ENCODE measurements around the gene AFTPH.

AFTPH gene

GRCh38 chr2:64501946-64502345 is 22.2 kb upstream of the AFTPH start:
- Histone ChIP-seq H3K27ac (ENCODE audit: low read depth, low read length) (no peak overlapping the region), H3K36me3 (ENCODE audit: control insufficient read depth, insufficient read depth, low read length) (no peaks in the 10 kb centered on the region), H3K27me3 (ENCODE audit: control insufficient read depth, insufficient read depth, low read length) (no peaks in the 10 kb centered on the region), H3K9ac (ENCODE audit: low read depth, low read length) (no peak overlapping the region), H3K9me3 (ENCODE audit: control insufficient read depth, insufficient read depth, low read length) (no peaks in the 10 kb centered on the region), H3K4me3 (ENCODE audit: low read depth, low read length) (no peak overlapping the region), H3K4me1 (ENCODE audit: control insufficient read depth, insufficient read depth, low read length) (peaks cover 7% of the 10 kb centered on the region; the same call in 1 of the 2 replicates)

- Histone ChIP-seq H3K9ac (ENCODE audit: low read depth, low read length) (no peak overlapping the region), H3K9me3 (ENCODE audit: control insufficient read depth, insufficient read depth, low read length) (no peaks in the 10 kb centered on the region), H3K4me3 (ENCODE audit: low read depth, low read length) (no peak overlapping the region), H3K27me3 (ENCODE audit: control insufficient read depth, insufficient read depth, low read length) (no peaks in the 10 kb centered on the region), H3K36me3 (ENCODE audit: control insufficient read depth, insufficient read depth, low read length) (no peaks in the 10 kb centered on the region), H3K4me1 (ENCODE audit: control insufficient read depth, insufficient read depth, low read length) (peaks cover 7% of the 10 kb centered on the region; the same call in 1 of the 2 replicates), H3K27ac (ENCODE audit: low read depth, low read length) (no peak overlapping the region)
These were observed 21.3 kb upstream of the AFTPH start for GRCh38 chr2:64502860-64503259.

- Histone ChIP-seq H3K9me3 (ENCODE audit: control insufficient read depth, insufficient read depth, low read length) (no peaks in the 10 kb centered on the region), H3K27me3 (ENCODE audit: control insufficient read depth, insufficient read depth, low read length) (no peaks in the 10 kb centered on the region), H3K4me3 (ENCODE audit: low read depth, low read length) (no peak overlapping the region), H3K9ac (ENCODE audit: low read depth, low read length) (no peak overlapping the region), H3K27ac (ENCODE audit: low read depth, low read length) (no peak overlapping the region), H3K36me3 (ENCODE audit: control insufficient read depth, insufficient read depth, low read length) (no peaks in the 10 kb centered on the region), H3K4me1 (ENCODE audit: control insufficient read depth, insufficient read depth, low read length) (no peaks in the 10 kb centered on the region)
These were observed 19.1 kb upstream of the AFTPH start for GRCh38 chr2:64504774-64505720.

- no peak overlapping the region for H3K4me3 ChIP-seq (ENCODE audit: low read depth, low read length)
- H3K36me3 ChIP-seq (ENCODE audit: control insufficient read depth, insufficient read depth, low read length) = no peaks in the 10 kb centered on the region
- no peak overlapping the region for H3K27ac ChIP-seq (ENCODE audit: low read depth, low read length)
- H3K9me3 ChIP-seq (ENCODE audit: control insufficient read depth, insufficient read depth, low read length) = no peaks in the 10 kb centered on the region
- H3K4me1 ChIP-seq (ENCODE audit: control insufficient read depth, insufficient read depth, low read length) = no peaks in the 10 kb centered on the region
- H3K27me3 ChIP-seq (ENCODE audit: control insufficient read depth, insufficient read depth, low read length) = no peaks in the 10 kb centered on the region
- H3K9ac ChIP-seq (ENCODE audit: low read depth, low read length) = no peak overlapping the region
These were observed 17.4 kb upstream of the AFTPH start for GRCh38 chr2:64506686-64507085.

GRCh38 chr2:64514008-64514407 is 10.1 kb upstream of the AFTPH start:
- H3K36me3 ChIP-seq (ENCODE audit: control insufficient read depth, insufficient read depth, low read length) = no peaks in the 10 kb centered on the region
- H3K4me1 ChIP-seq (ENCODE audit: control insufficient read depth, insufficient read depth, low read length) = no peaks in the 10 kb centered on the region
- H3K9ac ChIP-seq (ENCODE audit: low read depth, low read length) = no peak overlapping the region
- no peak overlapping the region for H3K4me3 ChIP-seq (ENCODE audit: low read depth, low read length)
- H3K27ac ChIP-seq (ENCODE audit: low read depth, low read length) = no peak overlapping the region
- H3K9me3 ChIP-seq (ENCODE audit: control insufficient read depth, insufficient read depth, low read length) = no peaks in the 10 kb centered on the region
- no peaks in the 10 kb centered on the region for H3K27me3 ChIP-seq (ENCODE audit: control insufficient read depth, insufficient read depth, low read length)

GRCh38 chr2:64515086-64515485 is 9.0 kb upstream of the AFTPH start:
- Histone ChIP-seq H3K9me3 (ENCODE audit: control insufficient read depth, insufficient read depth, low read length) (no peaks in the 10 kb centered on the region), H3K27ac (ENCODE audit: low read depth, low read length) (no peak overlapping the region), H3K36me3 (ENCODE audit: control insufficient read depth, insufficient read depth, low read length) (no peaks in the 10 kb centered on the region), H3K4me3 (ENCODE audit: low read depth, low read length) (no peak overlapping the region), H3K27me3 (ENCODE audit: control insufficient read depth, insufficient read depth, low read length) (no peaks in the 10 kb centered on the region), H3K4me1 (ENCODE audit: control insufficient read depth, insufficient read depth, low read length) (no peaks in the 10 kb centered on the region), H3K9ac (ENCODE audit: low read depth, low read length) (no peak overlapping the region)

- H3K27me3 ChIP-seq (ENCODE audit: control insufficient read depth, insufficient read depth, low read length) = no peaks in the 10 kb centered on the region
- no peak overlapping the region for H3K9ac ChIP-seq (ENCODE audit: low read depth, low read length)
- H3K27ac ChIP-seq (ENCODE audit: low read depth, low read length) = no peak overlapping the region
- H3K36me3 ChIP-seq (ENCODE audit: control insufficient read depth, insufficient read depth, low read length) = no peaks in the 10 kb centered on the region
- H3K9me3 ChIP-seq (ENCODE audit: control insufficient read depth, insufficient read depth, low read length) = no peaks in the 10 kb centered on the region
- no peaks in the 10 kb centered on the region for H3K4me1 ChIP-seq (ENCODE audit: control insufficient read depth, insufficient read depth, low read length)
- no peak overlapping the region for H3K4me3 ChIP-seq (ENCODE audit: low read depth, low read length)
These were observed 7.2 kb upstream of the AFTPH start for GRCh38 chr2:64516651-64517510.

GRCh38 chr2:64517511-64517884 is 6.6 kb upstream of the AFTPH start:
- Histone ChIP-seq H3K4me1 (ENCODE audit: control insufficient read depth, insufficient read depth, low read length) (no peaks in the 10 kb centered on the region), H3K36me3 (ENCODE audit: control insufficient read depth, insufficient read depth, low read length) (no peaks in the 10 kb centered on the region), H3K4me3 (ENCODE audit: low read depth, low read length) (no peak overlapping the region), H3K27me3 (ENCODE audit: control insufficient read depth, insufficient read depth, low read length) (no peaks in the 10 kb centered on the region), H3K9ac (ENCODE audit: low read depth, low read length) (no peak overlapping the region), H3K27ac (ENCODE audit: low read depth, low read length) (no peak overlapping the region), H3K9me3 (ENCODE audit: control insufficient read depth, insufficient read depth, low read length) (no peaks in the 10 kb centered on the region)

GRCh38 chr2:64522843-64523428 is 1.2 kb upstream of the AFTPH start:
- H3K4me3 ChIP-seq (ENCODE audit: low read depth, low read length) = peak overlapping the region; percentile 97
- H3K36me3 ChIP-seq (ENCODE audit: control insufficient read depth, insufficient read depth, low read length) = no peaks in the 10 kb centered on the region
- H3K27me3 ChIP-seq (ENCODE audit: control insufficient read depth, insufficient read depth, low read length) = no peaks in the 10 kb centered on the region
- no peaks in the 10 kb centered on the region for H3K9me3 ChIP-seq (ENCODE audit: control insufficient read depth, insufficient read depth, low read length)
- no peak overlapping the region for H3K27ac ChIP-seq (ENCODE audit: low read depth, low read length)
- H3K9ac ChIP-seq (ENCODE audit: low read depth, low read length) = no peak overlapping the region
- H3K4me1 ChIP-seq (ENCODE audit: control insufficient read depth, insufficient read depth, low read length) = peaks cover 9% of the 10 kb centered on the region; the same call in 1 of the 2 replicates

GRCh38 chr2:64524604-64525316 is 632 bp downstream of the AFTPH start:
- peak overlapping the region; percentile 83 for H3K27ac ChIP-seq (ENCODE audit: low read depth, low read length)
- no peaks in the 10 kb centered on the region for H3K36me3 ChIP-seq (ENCODE audit: control insufficient read depth, insufficient read depth, low read length)
- H3K9ac ChIP-seq (ENCODE audit: low read depth, low read length) = peak overlapping the region; percentile 56
- peaks cover 9% of the 10 kb centered on the region; the same call in 1 of the 2 replicates for H3K4me1 ChIP-seq (ENCODE audit: control insufficient read depth, insufficient read depth, low read length)
- peak overlapping the region; percentile 97 for H3K4me3 ChIP-seq (ENCODE audit: low read depth, low read length)
- H3K9me3 ChIP-seq (ENCODE audit: control insufficient read depth, insufficient read depth, low read length) = no peaks in the 10 kb centered on the region
- H3K27me3 ChIP-seq (ENCODE audit: control insufficient read depth, insufficient read depth, low read length) = no peaks in the 10 kb centered on the region
